ENCODE data around the gene MAD2L1. TPM values are rescaled to one million over a fixed set of nuclear protein-coding genes. Genes with fewer than 3 reads are reported as not detected.

Gene MAD2L1
- total RNA-seq, 4 donors from 2014 or later: 0.57 to 4.7 (median 1.3) TPM

GRCh38 chr4:120043828-120044227, 22.8 kb downstream of the MAD2L1 start:
- TF ChIP-seq, protein P1, sequence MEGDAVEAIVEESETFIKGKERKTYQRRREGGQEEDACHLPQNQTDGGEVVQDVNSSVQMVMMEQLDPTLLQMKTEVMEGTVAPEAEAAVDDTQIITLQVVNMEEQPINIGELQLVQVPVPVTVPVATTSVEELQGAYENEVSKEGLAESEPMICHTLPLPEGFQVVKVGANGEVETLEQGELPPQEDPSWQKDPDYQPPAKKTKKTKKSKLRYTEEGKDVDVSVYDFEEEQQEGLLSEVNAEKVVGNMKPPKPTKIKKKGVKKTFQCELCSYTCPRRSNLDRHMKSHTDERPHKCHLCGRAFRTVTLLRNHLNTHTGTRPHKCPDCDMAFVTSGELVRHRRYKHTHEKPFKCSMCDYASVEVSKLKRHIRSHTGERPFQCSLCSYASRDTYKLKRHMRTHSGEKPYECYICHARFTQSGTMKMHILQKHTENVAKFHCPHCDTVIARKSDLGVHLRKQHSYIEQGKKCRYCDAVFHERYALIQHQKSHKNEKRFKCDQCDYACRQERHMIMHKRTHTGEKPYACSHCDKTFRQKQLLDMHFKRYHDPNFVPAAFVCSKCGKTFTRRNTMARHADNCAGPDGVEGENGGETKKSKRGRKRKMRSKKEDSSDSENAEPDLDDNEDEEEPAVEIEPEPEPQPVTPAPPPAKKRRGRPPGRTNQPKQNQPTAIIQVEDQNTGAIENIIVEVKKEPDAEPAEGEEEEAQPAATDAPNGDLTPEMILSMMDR (IDR thresholded peaks at IDR 0.05; ENCODE audit: low read depth): no peak

DNA sequence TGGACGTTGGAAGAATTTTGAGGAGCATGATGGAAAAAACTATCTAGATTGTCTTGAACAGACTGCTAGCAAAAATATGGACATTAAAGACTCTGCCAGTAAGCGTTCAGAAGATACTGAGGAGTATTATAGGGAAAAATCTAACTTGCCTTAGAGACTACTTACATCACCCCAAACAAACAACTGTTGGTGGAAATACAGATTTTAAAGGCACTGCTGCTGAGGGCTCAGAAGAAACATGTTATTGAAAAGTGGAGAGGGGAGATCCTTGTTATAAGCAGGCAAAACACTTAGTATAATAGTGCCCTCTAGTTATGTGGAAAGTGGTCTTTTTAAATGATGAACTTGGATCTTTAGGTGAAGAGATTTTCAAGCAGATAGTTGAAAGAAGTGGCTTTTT, 29.2 kb downstream of the MAD2L1 start:
- TF ChIP-seq, protein P1 (IDR thresholded peaks at IDR 0.05; ENCODE audit: low read depth): no peak

DNA sequence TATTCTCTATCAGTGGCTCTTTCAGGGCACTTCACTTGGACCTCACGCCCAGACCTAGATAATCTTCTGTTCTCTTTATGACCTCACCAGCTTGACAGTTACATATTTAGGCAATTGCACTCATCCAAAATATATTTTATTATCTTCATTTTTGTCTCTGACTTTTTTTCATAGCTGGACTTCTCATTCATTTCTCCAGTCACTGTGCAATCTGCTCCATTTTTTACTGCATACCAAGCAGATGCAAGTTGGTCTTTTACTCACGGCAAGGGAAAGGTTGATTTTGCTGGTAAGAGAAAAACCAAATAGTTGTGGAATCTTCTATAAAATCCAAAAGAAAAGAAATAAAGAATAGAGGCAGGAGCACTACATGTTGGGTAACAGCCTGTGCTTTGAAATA, 31.7 kb downstream of the MAD2L1 start:
- TF ChIP-seq, protein P1 (IDR thresholded peaks at IDR 0.05; ENCODE audit: low read depth): no peak

- TF ChIP-seq, protein P1 (IDR thresholded peaks at IDR 0.05; ENCODE audit: low read depth): no peak
These were observed 39.8 kb downstream of the MAD2L1 start for GRCh38 chr4:120026853-120027252.

DNA sequence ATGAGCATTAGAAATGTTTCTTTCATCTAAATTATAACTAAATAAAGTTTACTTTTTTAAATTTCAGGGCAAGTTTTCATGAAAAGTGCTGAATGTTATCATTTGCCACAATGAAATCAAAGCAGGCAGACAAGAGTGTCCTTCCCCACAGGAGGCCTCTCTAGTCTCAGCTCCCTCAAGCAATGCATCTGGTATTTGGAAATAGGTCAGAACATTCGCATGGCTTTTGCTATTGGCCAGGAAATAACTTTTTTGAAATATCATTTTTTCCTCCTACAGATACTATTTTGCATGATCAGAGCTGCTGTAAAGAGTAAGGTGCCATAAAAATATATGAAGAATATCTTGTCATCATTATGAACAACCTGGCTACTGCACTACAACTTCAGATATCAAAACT, 41.1 kb downstream of the MAD2L1 start:
- TF ChIP-seq, protein P1 (IDR thresholded peaks at IDR 0.05; ENCODE audit: low read depth): no peak

DNA sequence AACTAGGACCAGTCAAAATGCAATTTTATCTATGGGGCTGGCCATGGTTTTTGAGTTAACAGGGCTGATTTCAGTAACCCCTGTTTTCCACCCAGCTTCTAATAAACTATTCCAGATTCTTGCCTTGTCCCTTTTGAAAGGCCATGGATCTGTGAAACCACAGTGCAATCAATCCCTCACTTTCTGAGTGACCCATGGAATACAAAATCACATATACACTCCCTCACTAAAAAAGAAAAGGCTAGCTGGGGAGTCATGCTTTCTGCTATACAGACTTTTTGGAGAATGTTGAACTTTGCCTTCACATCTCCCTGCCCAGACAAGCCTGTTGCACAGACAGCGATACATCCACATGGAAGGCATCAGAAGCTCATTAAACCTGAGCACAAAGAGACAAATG, 47.9 kb downstream of the MAD2L1 start:
- TF ChIP-seq, protein P1 (IDR thresholded peaks at IDR 0.05; ENCODE audit: low read depth): no peak

DNA sequence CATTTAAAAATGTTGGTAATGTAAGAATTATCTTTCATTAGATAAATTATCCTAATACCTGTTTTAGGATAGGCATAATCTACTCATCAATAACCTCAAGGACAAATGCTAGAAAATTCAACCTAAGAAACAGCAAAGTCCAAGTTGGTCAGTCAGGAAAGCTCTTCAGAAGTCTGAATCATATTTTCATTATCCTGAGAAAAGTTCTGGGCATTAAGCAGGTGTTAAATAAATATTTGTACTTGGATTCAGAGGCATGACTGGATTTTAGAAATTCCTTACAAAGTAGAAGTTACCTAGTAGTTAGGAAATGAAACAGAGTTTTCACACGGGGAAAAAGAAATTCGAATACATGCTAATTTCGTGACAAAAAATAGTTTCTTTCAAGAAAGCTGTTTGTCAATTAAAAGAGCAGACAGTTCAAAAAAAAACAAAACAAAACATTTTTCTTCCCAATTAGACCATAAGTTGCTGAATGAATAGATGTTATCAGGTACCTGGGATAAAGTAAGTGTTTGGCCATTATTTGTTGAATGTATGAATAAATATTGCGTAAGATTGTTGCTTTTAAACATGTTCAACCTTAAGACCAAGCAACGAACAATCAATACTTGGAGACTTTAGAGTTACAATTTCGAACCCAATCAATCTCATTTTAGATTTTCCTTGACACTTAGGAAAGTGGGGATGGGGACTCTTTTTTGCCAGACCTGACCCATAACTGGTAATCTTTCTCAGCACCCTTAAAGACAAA, 48.5 kb downstream of the MAD2L1 start:
- TF ChIP-seq, protein P1 (IDR thresholded peaks at IDR 0.05; ENCODE audit: low read depth): no peak
